Activated CD4-positive, alpha-beta T cell treated with anti-CD3 and anti-CD28 coated beads for 24 hours (primary cell): ENCODE results near the gene JCHAIN.

ENCODE experiments used
- DNase-seq, 2 donors: peaks; one replicate each; pipeline ENCODE4 v3.0.0-alpha.2; 2020; ENCODE audit warnings: low read depth in 2 of 2

JCHAIN gene

DNA sequence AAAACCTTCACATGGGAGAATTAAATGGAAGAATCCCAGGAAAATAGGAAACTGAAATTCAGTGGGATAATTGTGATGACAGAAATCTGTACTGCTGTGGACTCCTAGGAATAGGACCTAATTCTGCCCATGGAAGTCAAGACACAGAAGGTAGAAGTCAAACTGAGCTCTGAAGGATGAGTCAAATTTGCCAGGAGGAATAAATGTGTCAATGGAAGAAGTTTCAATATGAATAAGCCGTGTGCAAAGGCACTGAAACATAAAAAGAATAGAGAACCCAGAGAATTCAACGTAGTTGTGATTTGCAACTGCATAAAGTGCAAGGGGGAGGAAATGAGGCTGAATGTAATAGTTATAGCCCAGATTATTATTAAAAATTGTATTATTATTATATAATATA, 26.1 kb downstream of the JCHAIN start:
- DNase-seq, result no peak

DNA sequence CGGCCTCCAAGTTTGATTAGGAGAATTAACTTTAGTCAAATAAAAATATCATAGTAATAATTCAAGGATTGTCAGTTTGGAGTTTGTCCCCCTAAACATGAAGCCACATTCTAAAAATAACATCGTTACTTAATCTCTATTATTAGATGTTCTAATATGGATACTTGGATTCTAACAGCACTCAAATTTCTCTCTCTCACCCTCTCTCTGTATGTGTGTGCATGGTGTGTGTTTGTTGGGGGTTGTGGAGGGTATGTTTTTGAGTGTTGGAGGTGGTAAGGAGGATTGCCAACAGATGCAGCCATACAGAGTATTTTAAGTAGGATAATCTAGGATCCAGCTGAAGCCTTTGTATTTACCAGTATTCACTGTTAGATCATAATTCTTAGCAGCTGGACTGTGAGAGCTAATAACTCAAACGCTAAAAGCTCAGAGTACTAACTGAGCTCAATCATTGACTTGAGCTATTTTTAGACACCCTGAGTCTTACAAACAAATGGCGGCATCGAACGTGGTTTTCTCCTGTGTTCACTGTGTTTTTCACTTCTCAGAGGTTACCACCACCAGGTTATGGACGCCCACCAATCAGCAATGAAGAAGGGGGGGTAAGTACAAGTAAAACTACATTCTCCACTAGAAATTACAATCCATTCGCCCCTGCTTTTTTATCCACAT, 28.9 kb downstream of the JCHAIN start:
- DNase-seq, result no peak

DNA sequence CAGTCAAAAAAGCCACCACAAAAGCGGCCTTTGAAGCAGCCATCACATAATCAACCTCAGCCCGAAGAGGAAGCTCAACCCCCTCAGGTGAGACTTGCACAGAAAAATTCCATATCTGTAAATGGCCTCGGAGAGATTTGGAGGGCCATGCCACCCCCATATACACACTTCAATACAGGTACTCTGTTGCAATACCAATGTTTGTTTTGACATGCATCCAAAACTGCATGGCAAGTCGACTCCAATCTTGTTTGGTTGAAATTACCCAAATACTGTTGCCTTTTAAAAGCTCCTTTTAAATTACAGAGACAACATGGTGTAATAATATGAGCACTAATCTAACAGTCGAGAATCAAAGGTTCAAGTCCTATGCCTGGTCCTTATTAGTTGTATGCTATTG, 31.8 kb downstream of the JCHAIN start:
- no peak for DNase-seq

DNA sequence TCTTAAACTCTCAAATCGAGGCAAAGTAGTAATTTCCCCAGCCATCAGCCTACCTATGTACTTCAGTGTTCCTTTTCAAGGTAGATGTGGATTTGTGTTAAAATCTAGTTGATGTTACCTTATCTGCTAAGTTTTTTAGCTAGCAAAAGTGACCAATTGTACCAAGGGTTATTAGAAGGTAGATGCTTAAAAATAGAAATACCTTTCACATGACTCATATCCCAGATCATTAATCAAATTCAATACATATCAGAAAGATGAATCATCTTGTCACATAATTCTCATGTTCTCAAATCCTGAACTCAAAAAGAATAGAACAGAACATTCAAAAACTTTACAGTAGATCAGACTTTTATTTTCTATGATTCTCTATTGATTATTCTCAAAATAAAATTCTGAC, 34.3 kb downstream of the JCHAIN start:
- DNase-seq, result no peak

DNA sequence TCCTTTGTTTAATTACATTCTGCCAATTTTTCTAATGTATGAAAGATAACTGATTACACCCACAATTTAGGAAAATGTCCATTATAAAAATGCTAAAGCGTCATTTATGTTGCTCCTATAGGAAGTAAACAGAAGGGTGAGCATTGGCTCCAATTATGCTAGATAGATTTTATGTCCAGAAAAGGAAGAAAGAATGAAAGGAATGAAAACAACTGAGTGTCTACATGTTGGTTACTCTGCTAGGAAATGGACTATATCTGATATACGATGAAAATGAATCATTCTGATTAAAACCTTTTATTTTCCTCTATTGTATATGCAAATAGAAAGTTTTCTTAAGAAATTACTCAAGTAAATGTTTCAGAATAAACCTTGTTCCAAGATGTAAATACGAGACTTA, 36.1 kb downstream of the JCHAIN start:
- no peak for DNase-seq

DNA sequence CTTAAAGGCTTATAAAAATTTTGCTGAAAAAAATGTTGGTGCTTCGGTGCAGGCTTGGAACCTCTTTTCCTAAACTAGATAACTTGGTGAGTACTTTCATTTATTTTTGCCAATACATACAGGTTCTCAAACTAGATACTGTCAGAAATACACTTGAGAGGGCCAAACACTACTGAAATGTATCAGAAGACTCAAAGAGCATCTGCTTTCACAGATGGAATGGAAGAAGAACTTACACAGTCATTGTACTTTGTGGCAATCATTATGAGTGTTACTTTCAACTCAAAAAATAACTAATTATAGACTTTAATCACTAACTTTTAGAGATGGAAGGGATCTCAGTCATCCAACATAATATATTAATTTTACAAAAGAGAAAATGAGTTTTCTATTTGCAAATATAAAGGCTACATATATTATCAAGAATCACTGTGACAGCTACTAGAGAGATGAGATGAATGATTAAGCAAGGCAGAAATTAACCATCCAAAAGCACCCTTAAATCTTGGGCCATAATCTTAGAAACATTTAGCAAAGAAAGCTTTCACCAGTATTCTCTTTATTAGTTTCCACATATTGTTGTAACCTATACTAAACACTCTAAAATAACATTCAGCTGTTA, 36.7 kb downstream of the JCHAIN start:
- DNase-seq, result no peak

DNA sequence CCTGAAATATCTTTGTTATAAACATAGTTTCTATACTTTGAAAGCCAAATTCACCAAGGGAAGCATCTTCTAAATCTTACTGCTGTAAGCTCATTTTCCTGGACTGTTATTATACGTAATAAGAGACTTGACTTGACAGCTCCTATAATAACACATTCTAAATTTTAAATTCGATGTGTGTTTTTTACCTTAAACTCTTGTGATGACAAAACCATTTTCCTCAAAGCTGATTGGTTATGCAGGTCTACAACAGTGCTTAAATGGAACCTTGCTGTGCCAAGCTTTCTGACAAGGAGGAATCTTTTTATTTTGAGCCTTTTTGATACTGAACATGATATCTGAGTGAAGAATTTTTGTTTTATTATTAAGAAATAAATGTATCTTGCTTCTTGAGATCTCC, 37.9 kb downstream of the JCHAIN start, which contains the start of gene ENAM:
Gene ENAM (plus strand): TSS at position 301 of the 400 bp plus-strand sequence. CDS start 757 bp downstream, outside the sequence.
- no peak for DNase-seq

DNA sequence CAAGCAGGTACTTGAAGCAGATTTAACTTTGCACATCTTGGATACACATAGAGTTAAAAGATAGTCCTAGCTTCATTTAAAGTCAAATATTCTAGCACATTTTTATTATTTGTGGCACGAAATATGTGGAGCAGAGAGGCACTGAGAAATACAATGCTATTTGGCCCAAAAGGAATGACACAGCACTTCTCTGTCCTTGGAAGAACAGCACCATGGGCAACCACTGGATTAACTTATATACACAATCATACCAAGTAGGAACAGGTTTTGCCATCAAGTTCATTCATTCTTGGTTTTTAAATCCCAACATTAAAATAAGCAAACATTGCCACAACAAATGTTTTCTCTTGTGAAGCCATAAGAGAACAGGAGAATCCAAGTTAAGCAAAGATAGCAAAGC, 38.7 kb downstream of the JCHAIN start:
- no peak for DNase-seq

DNA sequence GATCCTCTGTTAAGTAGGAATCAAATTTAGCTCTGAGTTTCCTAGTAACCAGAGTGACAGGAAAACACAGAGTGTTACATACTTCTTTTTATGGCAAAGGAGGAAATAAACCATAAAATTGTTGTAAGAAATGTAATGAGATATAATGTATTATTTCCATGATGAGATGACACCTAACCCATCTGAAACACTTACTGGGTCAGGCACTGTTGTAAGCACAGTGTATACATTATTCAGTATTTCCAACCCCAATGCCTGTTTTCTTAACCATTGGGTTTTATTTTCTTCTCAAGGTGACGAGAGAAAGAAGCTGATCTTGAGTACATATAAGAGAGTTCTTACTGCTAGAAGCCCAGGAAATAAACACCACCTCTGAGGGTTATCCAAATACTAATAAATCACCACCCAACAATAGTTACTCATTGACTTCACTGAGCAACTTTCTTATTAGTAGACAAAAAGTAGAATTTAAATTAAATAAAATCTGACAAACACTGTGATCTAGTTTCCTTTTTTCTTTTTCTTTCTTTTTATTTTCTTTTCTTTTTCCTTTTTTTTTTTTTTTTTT, 42.0 kb downstream of the JCHAIN start:
- no peak for DNase-seq

DNA sequence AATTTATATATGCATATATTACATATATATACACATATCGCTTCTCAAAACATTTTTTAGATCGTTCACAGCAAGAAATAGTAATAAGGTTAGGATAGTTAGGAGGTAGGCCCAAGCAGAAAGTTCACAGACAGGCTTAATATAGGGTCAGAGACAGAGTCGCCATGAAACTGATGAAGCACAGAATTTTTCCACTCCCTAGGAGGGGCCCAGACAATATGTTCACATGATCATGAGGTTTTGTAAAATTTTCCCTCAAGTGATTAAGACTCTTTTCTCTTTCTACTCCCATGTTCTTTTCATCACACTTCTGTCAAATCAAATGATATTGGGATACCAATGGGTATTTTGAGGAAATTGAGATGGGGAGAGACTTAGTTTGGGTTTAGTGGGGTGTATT, 43.0 kb downstream of the JCHAIN start:
- no peak for DNase-seq

DNA sequence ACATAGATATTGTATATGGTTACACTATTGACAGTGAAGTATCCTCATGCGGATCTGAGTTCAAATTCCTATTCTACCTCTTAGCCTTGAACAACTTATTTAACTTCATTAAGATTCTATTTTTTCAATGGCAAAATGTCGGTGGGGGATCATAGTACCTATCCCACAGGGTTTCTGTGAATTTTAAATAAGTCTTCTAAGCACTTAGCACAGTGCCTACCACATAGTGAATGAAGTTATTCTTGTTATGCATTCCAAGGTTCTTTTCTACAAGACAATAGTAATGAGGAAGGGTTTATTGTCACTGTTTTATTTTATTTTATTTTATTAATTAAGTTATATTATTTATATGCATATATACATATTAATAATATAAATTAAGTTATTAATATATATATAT, 46.5 kb downstream of the JCHAIN start:
- no peak for DNase-seq

DNA sequence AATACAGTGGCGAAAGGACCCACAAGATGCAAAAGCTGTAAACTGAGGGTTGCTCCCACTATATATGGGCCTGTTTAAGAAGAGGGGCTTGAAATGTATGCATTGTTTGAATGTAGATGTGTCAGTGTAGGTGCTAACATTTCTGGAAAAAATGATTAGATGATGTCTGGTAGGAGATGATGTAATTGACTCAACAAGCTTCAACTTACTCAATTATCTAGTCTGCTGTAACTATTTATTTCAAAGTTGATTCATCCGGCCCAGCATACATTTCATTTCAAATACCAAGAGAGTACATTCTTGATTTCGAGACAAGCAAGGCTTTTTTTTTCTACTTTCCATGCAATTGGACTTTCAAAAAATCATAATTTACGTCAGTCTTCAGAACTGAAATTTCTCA, 47.0 kb downstream of the JCHAIN start:
- DNase-seq, result no peak

DNA sequence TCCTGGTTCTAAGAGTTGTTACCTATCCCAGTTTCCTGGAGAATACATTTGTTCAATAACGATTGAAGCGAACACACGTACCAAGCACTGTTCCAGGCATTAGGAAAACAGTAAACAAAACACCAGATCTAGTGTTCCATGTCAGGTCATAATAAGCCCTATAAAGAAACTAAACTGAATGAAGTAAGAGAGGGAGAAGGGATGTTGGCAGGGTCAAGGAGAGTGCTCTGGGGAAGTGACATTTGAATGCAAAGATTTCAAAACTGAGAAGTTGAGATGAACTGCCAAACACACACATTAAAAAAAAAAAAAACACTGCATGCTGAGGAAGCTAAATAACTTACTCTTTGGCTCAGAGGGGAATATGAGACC, 52.1 kb downstream of the JCHAIN start:
- DNase-seq, result no peak

DNA sequence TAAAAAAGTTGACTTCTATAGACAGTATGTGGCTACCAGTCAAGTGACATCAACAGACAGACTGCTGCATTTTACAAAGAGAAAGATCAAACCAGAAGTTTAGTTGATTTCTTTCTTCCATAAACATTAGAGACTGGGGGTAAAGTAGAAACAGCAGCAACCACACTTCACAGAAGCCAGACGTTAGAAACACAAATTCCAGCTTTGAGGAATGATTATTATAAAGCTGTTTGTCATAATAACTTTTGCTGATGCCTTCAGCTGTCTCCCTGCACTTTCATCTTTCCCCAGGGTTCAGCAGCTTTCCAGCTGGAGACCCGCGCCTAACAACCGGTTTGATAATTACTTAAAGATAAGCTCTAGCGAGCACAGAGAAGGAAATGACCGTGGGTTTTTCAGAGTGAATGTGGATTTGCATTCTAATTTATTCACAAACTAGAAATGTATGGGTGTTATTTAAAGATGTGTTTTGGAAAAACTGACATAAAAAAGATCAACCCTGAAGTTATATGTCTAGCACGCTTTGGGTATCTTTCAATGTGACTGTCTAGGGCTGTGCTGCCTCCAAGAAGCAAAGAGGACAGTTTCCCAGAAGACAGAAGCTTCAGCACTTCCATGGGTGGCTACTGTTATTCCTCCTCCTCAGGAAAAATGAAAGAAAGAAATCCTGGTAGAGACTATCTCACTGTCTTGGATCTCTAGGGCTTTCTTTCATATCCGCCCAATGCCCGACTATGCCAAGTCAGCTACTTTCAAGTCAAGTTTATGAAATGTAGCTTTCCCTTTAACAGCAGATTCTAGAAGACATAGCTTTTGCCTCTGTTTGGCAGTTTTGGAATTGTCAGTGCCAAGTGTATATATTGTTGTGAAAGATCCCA, 52.8 kb downstream of the JCHAIN start:
- DNase-seq, result no peak

DNA sequence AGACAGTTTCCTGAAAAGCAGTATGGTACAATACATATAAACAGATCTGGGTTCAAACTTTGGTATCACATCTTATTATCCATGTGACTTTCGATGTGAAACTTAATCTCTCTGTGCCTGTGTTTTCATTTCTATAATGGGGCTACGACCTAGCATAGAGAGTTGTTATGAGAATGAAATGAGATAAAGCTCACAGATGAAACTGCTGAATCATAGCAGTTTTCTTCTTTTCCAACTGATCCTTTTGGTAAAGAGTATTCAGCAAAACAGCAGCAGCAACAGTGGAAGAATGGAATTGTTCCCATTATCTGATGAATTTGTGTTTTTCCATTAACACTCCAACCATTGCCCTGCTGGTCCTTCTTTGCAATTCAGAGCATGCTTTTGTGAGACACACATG, 58.0 kb downstream of the JCHAIN start:
- no peak for DNase-seq

DNA sequence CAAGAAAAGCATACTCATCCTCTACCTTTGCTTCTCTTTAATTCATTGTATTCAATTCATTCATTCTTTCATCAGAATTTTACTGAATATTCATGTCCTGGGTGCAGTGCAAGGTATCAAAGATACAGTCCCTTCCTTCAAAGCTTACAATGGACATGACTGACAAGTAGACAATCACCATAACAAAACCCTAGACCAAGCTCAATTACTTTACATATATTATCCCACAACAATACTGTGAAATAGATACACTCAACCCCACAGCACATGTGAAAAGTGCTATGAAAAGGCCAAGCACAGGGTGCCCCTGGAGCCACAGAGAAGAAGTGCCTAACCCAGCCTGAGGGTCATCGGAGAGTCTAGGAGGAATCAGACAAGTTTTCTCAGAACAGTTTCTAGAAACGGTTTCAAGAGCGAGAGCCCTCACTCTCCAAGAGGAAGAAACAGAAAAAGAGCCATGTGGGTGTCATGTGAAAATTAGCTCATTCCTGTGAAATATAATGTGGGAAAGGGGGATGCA, 58.9 kb downstream of the JCHAIN start:
- DNase-seq, result no peak

DNA sequence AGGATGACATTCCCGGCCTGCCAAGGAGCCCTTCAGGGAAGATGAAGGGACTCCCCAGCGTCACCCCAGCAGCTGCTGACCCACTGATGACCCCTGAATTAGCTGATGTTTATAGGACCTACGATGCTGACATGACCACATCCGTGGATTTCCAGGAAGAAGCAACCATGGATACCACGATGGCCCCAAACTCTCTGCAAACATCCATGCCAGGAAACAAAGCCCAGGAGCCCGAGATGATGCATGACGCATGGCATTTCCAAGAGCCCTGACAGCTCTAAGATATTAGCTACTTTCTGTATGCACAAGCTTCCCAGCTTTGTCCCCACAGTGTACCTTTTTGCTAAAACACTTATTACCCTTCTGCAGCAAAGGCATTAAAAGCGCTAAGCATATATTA, 59.8 kb downstream of the JCHAIN start:
- DNase-seq, result no peak
